NCI-H2196 treated with DMSO at 0.1 percent for 48 hours (cell line): ENCODE measurements around the gene XPO4.
"Not testable (repeated sequence)": the region's sequence is repeated elsewhere in the genome, so short reads cannot be mapped to it uniquely, and the experiment has no call there.

ENCODE experiments used
- DNase-seq: peaks from one replicate; lab custom pipeline; 2025; ENCODE audit not compliant: unreplicated experiment; lab: John Stamatoyannopoulos, UW

Gene XPO4

GRCh38 chr13:20902438-20903163 lies at the start of gene XPO4:
XPO4 (minus strand) TSS chr13:20902746; CDS start chr13:20902738, 8 bp downstream.
- peak; percentile 23 for DNase-seq

- not testable (repeated sequence) for DNase-seq
Observed at GRCh38 chr13:20948001-20948400, 45.5 kb upstream of the XPO4 start.

GRCh38 chr13:20945952-20946383 lies 43.4 kb upstream of the XPO4 start:
- DNase-seq, result no peak

- no peak for DNase-seq
Observed at GRCh38 chr13:20942938-20943559, 40.5 kb upstream of the XPO4 start.

- not testable (repeated sequence) for DNase-seq
Observed at GRCh38 chr13:20940511-20940910, 38.0 kb upstream of the XPO4 start.

DNA sequence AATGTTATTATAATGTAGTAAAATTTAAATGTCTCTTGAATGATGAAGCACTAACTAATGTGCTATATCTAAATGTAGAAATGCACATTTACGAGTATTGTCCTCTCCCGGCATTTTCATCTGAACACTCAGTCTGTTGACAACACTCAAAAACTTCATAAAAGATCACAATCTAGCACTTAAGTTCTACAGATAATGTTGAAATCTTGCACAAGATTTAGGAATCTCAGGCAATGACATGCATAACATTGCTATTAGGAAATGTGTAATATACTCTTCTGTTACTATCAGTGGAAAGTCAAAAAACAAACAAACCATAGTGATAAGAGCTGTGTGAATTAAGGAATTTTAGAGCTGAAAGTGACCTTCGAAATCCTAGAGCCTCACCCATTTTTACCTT lies 37.5 kb upstream of the XPO4 start:
- DNase-seq, result no peak

DNA sequence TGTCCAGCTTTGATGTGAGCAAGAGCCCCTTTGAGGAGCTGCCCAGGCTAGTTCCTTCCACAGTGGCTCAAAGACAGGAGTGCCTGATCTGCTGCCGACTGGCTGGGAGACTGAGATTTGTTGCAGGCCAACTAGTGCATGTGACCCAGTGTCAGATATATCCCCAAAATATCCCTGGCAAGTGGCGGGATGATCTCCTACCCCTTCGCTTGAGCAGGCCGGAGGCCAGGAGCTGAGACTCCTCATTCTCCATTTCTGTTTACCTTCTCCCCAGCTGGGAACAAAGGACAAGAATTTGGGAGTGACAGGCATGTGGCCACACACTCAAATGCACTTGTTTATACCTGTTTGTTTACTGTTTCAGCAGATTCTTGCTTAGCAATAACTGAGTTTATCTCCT lies 37.1 kb upstream of the XPO4 start:
- DNase-seq, result no peak

GRCh38 chr13:20938302-20938701 lies 35.8 kb upstream of the XPO4 start:
- DNase-seq, result no peak

GRCh38 chr13:20927596-20928257 lies 25.2 kb upstream of the XPO4 start:
- DNase-seq, result no peak

DNA sequence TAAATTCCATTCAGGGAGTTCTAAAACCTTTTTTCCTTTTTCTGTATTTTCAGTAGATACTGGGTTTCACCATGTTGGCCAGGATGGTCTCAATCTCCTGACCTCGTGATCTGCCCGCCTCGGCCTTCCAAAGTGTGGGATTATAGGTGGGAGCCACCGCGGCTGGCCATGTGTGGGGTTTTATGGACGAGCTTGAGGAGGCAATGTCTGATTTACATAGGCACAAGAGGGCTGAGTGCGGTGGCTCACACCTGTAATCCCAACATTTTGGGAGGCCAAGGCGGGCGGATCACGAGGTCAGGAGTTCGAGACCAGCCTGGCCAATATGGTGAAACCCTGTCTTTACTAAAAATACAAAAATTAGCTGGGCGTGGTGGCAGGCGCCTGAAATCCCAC lies 22.8 kb upstream of the XPO4 start:
- not testable (repeated sequence) for DNase-seq

DNA sequence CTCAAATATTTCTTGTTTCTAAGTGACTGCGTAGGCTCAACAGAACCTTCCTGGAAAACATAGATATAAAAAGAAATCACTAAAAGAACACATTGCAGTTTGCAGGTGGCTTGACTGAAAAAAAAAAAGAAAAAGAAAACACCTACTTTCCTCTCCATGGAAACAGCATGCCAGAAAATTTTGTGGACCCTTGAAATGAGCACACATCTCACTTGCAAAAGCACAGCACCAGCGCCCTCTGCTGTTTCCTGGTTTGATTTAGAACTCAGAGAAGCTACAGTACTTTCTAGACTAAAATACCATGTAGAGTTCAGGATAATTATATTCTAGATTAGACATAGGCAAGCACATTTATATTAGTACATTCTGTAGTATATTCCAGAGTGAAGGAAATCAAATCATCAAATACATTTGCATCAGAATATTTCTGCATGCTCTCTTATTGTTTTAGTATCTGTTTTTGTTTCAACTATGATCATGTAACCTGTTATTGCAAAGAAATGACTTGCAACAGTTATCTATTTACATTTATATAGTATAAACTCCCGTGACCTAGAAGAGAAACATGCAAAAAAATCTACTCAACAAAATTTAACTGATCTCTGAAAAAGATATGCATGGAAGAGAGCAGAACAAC lies 22.3 kb upstream of the XPO4 start:
- DNase-seq, result no peak

DNA sequence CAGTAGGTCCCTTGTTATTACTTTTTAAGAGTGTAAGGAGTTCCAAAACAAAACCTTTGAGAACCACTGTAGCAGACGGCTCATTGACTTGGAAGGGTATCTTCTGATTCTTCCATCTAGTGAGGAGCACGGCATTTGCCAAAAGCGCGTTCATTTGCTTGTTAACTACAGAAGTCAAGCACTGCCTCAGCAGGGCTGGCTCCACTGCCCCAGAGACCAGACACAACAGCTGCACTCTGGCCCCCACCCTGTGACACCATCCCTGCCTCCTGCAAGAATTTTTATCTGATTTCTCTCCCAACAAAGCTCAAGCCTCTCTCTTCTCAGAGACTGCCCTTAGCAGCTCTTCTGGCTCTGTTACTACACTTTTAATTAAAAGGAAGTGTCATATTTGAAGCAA lies 20.7 kb upstream of the XPO4 start:
- DNase-seq, result no peak

DNA sequence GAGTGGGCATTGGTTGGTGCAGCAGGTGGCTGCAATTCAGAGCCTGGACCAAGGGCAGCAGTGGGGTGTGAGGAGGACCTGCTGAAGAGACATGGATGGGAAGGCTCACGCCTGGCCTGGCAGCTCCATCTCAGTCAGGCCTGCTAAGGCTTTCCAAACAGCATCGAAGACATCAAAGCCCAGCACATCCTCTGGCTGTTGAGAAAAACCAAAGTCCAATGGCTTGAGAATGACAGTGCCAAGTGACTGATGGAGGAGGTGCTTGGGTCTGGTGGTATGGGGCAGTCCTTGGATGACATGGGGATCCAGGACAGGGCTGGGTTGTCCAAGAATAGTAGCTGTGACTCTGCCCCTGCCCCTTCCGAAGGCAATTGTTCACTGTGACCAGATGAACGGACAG lies 19.0 kb upstream of the XPO4 start:
- DNase-seq, result no peak

- DNase-seq, result not testable (repeated sequence)
Observed at GRCh38 chr13:20915676-20916075, 13.1 kb upstream of the XPO4 start.

GRCh38 chr13:20911037-20911436 lies 8.5 kb upstream of the XPO4 start:
- DNase-seq, result no peak

- no peak for DNase-seq
Observed at GRCh38 chr13:20908714-20909497, 6.4 kb upstream of the XPO4 start.

- no peak for DNase-seq
Observed at GRCh38 chr13:20904908-20905307, 2.4 kb upstream of the XPO4 start.

DNA sequence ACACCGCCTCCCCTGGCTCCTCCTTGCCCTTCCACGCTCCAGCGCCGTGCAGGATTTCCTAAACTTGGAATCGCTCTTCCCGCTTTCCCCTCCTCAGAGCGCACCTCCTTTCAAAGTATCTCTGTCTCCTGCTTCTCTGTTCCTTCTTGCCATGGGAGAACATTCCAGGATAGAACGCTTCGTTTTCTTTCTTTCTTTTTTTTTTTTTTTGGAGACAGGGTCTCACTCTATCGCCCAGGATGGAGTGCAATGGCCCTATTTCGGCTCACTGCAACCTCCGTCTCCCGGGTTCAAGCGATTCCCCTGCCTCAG lies 574 bp upstream of the XPO4 start:
- DNase-seq, result no peak

- no peak for DNase-seq
Observed at GRCh38 chr13:20901668-20902437, 693 bp downstream of the XPO4 start.

- DNase-seq, result no peak
Observed at GRCh38 chr13:20894245-20894644, 8.3 kb downstream of the XPO4 start.
